Kidney epithelial cell (primary cell): ENCODE measurements around the gene FAM3D. TPM values are rescaled to one million over a fixed set of nuclear protein-coding genes. Genes with fewer than 3 reads are reported as not detected.

Experiments
- DNase-seq: peaks from one replicate; pipeline ENCODE4 v3.0.0-alpha.2; 2010; ENCODE audit warnings: low read depth
- H3K27me3 ChIP-seq: 2 replicates; pipeline ENCODE4 v1.6.0; 2011; ENCODE audit warnings: low read length; ENCODE audit not compliant: control insufficient read depth, insufficient read depth
- H3K36me3 ChIP-seq: 2 replicates; pipeline ENCODE4 v1.5.1; 2011; ENCODE audit warnings: low read length; ENCODE audit not compliant: control insufficient read depth, insufficient read depth
- H3K4me3 ChIP-seq: 2 replicates; pipeline ENCODE4 v1.5.1; 2011; ENCODE audit warnings: low read depth, mild to moderate bottlenecking, control low read depth, low read length
- total RNA-seq: library from RNA; depleted of rRNA; stranded (reverse); fragments of >200 nt; gene quantifications from 2 replicates; pipeline ENCODE4 v1.2.3, GENCODE V29; 2015
- TF ChIP-seq, protein P1 (sequence below): IDR thresholded peaks from 2 replicates; pipeline ENCODE4 v1.5.1; 2011; ENCODE audit warnings: mild to moderate bottlenecking, moderate library complexity, low read length, control low read depth, inconsistent platforms; ENCODE audit not compliant: insufficient read depth, poor library complexity, severe bottlenecking

The FAM3D gene
- total RNA-seq, 1 donor from 2014 or later: not detected

DNA sequence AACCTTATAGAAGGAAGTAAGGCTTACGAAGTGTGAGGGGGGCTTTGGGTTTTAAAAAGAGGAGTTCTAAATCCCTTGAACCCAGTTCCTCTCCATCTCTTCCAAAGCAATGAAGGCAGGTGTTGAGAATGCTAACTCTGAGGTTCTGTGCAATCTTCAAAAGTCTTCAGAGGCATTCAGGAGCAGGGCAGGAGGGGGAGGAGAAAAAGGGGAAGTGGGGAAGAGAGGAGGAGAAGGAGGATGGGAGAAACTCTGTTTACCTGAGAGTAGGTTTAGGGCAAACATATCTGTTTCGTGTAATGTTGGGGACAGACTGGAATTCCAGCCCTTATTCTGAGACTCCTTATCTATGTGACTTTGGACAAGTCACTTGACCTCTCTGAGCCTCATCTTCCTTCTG lies 36.9 kb downstream of the FAM3D start:
- TF ChIP-seq, protein P1, sequence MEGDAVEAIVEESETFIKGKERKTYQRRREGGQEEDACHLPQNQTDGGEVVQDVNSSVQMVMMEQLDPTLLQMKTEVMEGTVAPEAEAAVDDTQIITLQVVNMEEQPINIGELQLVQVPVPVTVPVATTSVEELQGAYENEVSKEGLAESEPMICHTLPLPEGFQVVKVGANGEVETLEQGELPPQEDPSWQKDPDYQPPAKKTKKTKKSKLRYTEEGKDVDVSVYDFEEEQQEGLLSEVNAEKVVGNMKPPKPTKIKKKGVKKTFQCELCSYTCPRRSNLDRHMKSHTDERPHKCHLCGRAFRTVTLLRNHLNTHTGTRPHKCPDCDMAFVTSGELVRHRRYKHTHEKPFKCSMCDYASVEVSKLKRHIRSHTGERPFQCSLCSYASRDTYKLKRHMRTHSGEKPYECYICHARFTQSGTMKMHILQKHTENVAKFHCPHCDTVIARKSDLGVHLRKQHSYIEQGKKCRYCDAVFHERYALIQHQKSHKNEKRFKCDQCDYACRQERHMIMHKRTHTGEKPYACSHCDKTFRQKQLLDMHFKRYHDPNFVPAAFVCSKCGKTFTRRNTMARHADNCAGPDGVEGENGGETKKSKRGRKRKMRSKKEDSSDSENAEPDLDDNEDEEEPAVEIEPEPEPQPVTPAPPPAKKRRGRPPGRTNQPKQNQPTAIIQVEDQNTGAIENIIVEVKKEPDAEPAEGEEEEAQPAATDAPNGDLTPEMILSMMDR: no peak
- Histone ChIP-seq H3K27me3 (peaks cover 3% of the 10 kb centered on the region), H3K36me3 (no peaks in the 10 kb centered on the region), H3K4me3 (no peak overlapping the region)
- DNase-seq: no peak

DNA sequence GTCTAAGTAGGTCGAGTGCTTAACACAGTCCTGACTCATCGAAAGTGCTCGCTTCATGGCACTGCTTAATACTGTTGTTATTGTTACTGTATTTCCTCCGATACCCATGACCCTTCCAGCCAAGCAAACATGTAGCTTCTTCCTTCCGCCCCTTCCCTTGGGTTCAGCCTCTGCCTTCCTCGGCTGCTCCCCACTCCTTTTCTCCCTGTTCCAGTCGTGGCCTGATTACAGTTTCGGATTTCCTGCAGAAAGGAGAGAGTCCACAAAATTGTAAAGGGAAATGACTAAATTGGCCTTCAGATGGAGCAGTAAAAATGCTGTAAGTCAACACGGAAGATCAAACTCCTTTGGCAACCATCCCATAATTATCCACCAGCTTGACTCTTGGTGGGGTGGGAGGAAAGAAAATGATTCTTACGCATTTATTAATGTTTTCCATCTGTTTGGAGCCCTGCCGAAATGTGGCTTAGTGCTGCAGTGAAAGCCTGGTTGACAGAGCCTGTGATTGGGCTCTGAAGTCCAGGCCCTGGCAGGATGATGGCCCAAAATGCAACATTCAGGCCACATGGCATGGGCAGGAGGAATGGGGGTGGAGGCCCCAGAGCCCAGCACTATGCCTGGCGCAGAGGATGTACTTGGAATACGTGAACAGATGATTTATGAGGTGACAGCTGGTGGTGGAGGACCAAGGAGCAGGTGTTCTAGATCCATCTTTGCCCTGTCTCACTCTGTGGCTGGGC lies 37.6 kb downstream of the FAM3D start:
- DNase-seq: no peak
- TF ChIP-seq, protein P1: no peak
- Histone ChIP-seq H3K4me3 (no peak overlapping the region), H3K27me3 (peaks cover 3% of the 10 kb centered on the region), H3K36me3 (no peaks in the 10 kb centered on the region)

DNA sequence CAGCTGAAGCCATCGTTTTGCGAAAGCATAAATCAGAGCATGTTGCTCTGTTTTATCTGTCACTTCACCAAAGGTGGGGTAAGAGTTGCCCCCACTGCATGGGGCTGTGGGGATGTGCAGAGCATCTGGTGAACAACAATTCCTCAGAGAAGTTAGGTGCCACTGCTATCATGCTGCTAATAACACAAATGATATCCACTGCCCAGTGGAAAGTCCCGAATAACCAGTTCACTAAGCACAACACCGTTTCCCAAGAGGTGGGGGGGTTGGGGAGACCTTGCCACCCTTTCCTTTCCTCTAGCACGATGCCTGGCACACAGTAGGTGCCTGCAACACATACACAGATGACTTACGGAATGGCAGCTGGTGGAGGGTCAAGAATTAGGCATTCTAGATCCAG lies 38.6 kb downstream of the FAM3D start:
- no peaks in the 10 kb centered on the region for H3K36me3 ChIP-seq
- DNase-seq: no peak
- TF ChIP-seq, protein P1: no peak
- no peak overlapping the region for H3K4me3 ChIP-seq
- peaks cover 3% of the 10 kb centered on the region for H3K27me3 ChIP-seq

DNA sequence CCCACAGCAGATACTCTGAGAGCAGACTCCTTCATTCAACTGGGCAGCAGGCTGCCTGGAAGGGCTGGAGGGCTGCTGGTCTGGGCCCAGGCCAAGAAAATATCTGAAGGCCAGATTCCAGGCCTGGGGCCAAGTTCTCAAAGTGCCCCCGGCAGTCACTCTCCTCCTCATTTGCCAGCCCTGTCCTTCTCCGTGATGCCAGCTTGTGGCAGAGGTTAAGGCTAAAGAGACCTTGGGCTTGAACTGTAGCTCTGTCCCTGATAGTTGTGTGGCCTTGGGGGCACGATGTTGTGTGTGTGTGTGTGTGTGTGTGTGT lies 39.0 kb downstream of the FAM3D start:
- no peak overlapping the region for H3K4me3 ChIP-seq
- peaks cover 3% of the 10 kb centered on the region for H3K27me3 ChIP-seq
- TF ChIP-seq, protein P1: no peak
- H3K36me3 ChIP-seq: no peaks in the 10 kb centered on the region
- DNase-seq: no peak

DNA sequence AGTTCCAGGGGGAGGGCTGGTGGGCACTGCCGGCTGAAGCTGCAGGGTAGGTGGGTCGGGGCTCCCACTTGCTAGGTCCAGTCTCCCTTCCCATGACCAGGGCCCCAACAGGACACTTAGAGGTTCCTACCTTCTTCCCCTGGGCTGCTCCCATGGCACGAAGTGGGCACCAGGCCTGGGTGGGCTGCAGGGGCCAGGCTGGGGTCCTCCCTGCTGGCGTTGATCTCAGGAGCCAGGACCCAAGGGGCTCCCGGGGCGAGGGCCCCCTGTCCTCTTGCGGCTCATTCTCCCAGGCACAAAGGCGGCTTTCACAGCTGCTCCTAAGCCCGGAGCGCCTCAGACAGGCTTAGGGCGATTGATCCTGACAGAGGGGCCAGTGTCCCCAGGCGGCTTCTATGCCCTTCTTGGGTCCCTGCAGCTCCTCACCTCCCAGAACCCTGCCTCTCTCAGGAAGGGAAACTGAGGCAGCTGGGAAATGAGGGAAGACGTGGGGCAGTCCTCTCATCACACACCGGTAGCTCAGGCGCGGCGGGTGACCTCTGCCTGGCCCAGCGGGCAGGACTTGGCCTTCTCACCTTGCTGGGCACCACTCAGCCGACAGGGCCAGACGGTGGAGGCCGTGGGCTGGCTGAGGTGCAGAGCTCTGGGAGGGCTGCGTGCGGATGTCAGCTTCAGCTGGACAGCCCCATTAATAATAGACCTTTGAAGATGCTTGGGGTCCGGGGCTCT lies 39.6 kb downstream of the FAM3D start:
- H3K4me3 ChIP-seq: no peak overlapping the region
- TF ChIP-seq, protein P1: no peak
- DNase-seq: no peak
- H3K36me3 ChIP-seq: no peaks in the 10 kb centered on the region
- peaks cover 3% of the 10 kb centered on the region for H3K27me3 ChIP-seq
